ENCODE measurements around the gene RAPGEF4.

RAPGEF4 gene

GRCh38 chr2:172988728-172989127 lies 253.1 kb downstream of the RAPGEF4 start:
- Histone ChIP-seq H3K27me3 (no peaks in the 10 kb centered on the region), H3K9me3 (no peaks in the 10 kb centered on the region), H3K4me1 (no peaks in the 10 kb centered on the region), H3K36me3 (no peaks in the 10 kb centered on the region), H3K4me3 (ENCODE audit: low read depth, low read length) (no peak overlapping the region)
- DNase-seq = no peak
- TF ChIP-seq CTCF (IDR thresholded peaks at IDR 0.05; ENCODE audit: low read depth, low read length) = no peak

GRCh38 chr2:172991031-172991430 lies 255.4 kb downstream of the RAPGEF4 start:
- DNase-seq = no peak
- Histone ChIP-seq H3K4me3 (ENCODE audit: low read depth, low read length) (no peak overlapping the region), H3K4me1 (no peaks in the 10 kb centered on the region), H3K36me3 (no peaks in the 10 kb centered on the region), H3K27me3 (no peaks in the 10 kb centered on the region), H3K9me3 (no peaks in the 10 kb centered on the region)
- no peak for TF ChIP-seq CTCF (IDR thresholded peaks at IDR 0.05; ENCODE audit: low read depth, low read length)

GRCh38 chr2:172993139-172993538 lies 257.5 kb downstream of the RAPGEF4 start:
- no peaks in the 10 kb centered on the region for H3K36me3 ChIP-seq
- DNase-seq = no peak
- H3K4me1 ChIP-seq = no peaks in the 10 kb centered on the region
- no peak for TF ChIP-seq CTCF (IDR thresholded peaks at IDR 0.05; ENCODE audit: low read depth, low read length)
- no peaks in the 10 kb centered on the region for H3K9me3 ChIP-seq
- no peak overlapping the region for H3K4me3 ChIP-seq (ENCODE audit: low read depth, low read length)
- H3K27me3 ChIP-seq = no peaks in the 10 kb centered on the region

- no peaks in the 10 kb centered on the region for H3K36me3 ChIP-seq
- H3K9me3 ChIP-seq = no peaks in the 10 kb centered on the region
- DNase-seq = no peak
- H3K4me1 ChIP-seq = no peaks in the 10 kb centered on the region
- no peaks in the 10 kb centered on the region for H3K27me3 ChIP-seq
- H3K4me3 ChIP-seq (ENCODE audit: low read depth, low read length) = no peak overlapping the region
- TF ChIP-seq CTCF (IDR thresholded peaks at IDR 0.05; ENCODE audit: low read depth, low read length) = no peak
Measured at GRCh38 chr2:172993931-172994717, 258.5 kb downstream of the RAPGEF4 start.

GRCh38 chr2:172994864-172995263 lies 259.2 kb downstream of the RAPGEF4 start:
- H3K27me3 ChIP-seq = no peaks in the 10 kb centered on the region
- H3K36me3 ChIP-seq = no peaks in the 10 kb centered on the region
- H3K4me1 ChIP-seq = no peaks in the 10 kb centered on the region
- no peak for TF ChIP-seq CTCF (IDR thresholded peaks at IDR 0.05; ENCODE audit: low read depth, low read length)
- DNase-seq = no peak
- H3K9me3 ChIP-seq = no peaks in the 10 kb centered on the region
- H3K4me3 ChIP-seq (ENCODE audit: low read depth, low read length) = no peak overlapping the region

All from BE2C (cell line).